Subcutaneous adipose tissue (tissue), 4 donors: ENCODE data around the gene EMX1. TPM values are rescaled to one million over a fixed set of nuclear protein-coding genes. Genes with fewer than 3 reads are reported as not detected.

Experiments used
- total RNA-seq, 4 donors: library from RNA; depleted of rRNA; stranded (reverse); fragments of >200 nt; gene quantifications; one replicate each; pipeline ENCODE4 v1.1.0, GENCODE V29; 2016
- TF ChIP-seq, protein P1 (sequence below): fragments of 450-650 bp; IDR thresholded peaks from one replicate; pipeline ENCODE4 v1.5.1; 2016; ENCODE audit warnings: low read depth, mild to moderate bottlenecking, control low read depth, antibody characterized with exemption, moderate library complexity

EMX1 gene
- total RNA-seq, 4 donors from 2014 or later: not detected

DNA sequence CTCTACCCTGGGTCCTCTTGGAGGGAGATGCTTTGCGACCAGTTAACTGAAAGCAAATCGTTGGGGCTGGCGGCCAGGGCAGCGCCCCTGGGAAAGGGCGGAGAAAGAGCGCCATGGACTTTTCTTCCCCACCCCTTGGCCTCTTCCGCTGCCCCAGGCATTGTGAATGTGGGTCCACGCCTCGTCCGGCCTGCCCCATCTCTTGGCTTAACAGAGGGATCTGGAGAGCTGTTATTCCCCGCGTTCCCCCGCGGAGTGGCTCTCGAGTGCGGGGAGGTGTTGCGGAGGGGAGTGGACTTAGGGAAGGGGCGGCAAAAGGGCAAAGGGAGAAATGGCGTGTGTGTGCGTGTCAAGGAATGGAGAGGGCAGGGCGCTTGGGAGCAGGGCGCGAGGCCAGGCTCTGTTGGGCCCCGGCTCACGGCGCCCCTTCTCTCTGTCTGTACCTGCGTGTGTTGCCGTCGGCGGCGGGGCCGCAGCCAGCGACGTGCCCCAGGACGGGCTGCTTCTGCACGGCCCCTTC is 6.6 kb downstream of the EMX1 start:
- TF ChIP-seq, protein P1, sequence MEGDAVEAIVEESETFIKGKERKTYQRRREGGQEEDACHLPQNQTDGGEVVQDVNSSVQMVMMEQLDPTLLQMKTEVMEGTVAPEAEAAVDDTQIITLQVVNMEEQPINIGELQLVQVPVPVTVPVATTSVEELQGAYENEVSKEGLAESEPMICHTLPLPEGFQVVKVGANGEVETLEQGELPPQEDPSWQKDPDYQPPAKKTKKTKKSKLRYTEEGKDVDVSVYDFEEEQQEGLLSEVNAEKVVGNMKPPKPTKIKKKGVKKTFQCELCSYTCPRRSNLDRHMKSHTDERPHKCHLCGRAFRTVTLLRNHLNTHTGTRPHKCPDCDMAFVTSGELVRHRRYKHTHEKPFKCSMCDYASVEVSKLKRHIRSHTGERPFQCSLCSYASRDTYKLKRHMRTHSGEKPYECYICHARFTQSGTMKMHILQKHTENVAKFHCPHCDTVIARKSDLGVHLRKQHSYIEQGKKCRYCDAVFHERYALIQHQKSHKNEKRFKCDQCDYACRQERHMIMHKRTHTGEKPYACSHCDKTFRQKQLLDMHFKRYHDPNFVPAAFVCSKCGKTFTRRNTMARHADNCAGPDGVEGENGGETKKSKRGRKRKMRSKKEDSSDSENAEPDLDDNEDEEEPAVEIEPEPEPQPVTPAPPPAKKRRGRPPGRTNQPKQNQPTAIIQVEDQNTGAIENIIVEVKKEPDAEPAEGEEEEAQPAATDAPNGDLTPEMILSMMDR: no peak

DNA sequence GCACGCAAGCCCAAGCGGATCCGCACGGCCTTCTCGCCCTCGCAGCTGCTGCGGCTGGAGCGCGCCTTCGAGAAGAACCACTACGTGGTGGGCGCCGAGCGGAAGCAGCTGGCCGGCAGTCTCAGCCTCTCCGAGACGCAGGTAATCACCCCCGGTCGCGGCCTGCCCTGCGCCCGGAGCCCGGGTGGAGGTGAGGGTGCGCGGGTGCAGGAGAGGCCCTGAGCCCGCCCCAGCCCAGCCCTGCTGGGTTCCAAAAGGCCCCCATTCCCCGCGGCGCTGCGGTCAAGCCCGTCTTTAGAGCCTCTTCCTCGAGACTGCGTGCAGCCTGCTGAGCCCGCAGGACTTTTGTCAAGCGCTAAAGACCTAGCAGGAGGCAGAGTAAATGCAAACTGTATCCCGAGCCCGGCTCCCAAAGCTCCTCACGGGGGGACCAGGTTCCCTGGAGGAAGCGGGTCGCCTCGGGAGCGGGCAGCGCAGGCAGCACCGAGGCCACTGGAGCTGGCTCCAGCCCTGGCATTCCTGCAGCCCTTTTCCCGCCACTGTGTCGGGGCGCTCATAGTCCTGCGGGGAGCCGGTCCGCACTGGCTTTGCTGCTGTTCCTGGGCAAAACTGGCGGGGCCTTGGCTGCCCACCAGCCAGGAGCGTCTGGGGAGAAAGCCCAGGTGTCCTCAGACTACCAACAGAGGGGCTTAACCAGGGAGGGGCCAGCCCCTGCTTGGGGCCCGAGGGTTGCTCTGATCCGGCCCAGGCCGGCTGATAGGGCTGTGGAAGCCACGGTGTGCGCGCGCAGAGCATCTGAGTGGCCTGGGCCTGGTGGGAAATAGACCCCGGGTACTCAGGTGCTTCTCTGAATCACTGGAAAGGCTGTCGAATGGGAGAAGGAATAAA is 7.3 kb downstream of the EMX1 start:
- TF ChIP-seq, protein P1: no peak

DNA sequence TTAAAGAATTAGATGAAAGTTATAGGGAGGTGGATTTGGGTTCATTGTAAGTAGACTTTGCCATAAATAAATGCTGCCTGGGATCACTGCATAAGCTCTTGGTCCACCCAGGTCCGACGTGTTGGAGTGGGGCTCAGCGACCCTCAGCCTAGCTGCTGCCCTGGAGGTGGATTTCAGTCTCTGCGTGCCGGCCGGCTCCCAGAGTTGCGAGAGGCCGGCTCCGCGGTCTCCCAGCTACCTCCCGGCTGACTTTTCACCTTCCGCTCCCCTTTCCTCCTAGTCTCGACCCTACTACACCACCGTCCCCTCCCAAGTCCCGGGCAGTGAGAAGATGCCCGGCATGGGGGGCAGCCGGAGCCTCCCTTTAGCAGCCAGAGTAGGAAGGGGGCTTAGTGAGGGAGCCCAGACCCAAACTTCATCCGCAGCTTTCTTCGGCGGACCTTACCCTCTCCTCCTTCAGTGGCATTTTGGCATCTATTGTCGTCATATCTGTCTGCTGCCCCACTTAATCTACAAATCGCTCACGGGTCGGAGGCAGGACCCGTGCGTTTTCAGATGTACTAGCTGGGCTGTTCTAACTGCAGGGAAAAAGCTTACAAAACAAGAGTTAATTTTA is 8.1 kb downstream of the EMX1 start:
- TF ChIP-seq, protein P1: no peak

DNA sequence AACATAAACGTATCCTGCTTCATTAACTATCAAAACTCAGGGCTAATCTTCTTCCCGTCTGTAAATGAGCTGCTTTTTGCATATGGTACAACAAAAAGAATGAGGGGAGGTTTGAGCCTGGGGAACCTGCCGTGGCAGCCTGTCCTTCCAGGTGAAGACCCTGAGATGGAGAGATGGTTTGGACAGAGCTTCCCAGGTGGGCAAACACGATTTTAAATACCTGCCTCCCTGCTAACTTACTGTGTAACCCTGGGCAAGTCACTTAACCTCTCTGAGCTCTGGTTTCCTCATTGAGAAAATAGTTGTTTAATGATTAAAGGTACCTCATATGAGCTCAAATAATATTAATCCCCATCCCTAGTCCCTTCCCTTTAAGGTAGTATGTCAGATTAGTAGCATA is 9.0 kb downstream of the EMX1 start:
- TF ChIP-seq, protein P1: no peak

DNA sequence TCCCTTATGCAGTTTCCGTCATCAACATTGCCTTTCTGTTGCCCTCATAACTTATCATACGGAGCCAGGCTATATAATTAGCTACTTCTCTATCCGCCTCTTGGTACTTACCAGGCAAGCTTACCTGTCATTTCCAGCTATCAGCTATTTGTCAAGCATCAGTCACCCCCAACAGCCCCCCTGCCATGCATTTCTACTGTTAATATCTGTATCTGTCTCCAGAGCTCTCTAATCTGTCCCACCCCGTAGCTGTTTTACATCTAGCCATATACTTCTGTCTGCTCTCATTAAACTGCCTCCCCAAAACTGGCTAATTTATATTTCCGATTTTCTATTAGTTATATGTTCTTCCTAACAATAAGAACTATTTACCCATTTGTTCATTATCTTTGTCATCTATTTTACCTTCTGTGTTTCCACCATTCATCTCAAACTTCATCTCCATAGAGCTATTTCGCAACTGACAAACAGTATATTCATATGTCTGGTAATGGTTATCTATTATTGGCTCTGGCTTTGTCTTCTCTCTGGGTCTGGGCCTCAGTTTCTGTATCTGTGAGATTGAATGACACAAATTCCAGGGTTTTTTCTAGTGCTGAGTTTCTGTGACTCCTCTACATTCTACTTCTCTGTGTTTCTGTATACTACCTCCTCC is 9.6 kb downstream of the EMX1 start:
- TF ChIP-seq, protein P1: no peak

DNA sequence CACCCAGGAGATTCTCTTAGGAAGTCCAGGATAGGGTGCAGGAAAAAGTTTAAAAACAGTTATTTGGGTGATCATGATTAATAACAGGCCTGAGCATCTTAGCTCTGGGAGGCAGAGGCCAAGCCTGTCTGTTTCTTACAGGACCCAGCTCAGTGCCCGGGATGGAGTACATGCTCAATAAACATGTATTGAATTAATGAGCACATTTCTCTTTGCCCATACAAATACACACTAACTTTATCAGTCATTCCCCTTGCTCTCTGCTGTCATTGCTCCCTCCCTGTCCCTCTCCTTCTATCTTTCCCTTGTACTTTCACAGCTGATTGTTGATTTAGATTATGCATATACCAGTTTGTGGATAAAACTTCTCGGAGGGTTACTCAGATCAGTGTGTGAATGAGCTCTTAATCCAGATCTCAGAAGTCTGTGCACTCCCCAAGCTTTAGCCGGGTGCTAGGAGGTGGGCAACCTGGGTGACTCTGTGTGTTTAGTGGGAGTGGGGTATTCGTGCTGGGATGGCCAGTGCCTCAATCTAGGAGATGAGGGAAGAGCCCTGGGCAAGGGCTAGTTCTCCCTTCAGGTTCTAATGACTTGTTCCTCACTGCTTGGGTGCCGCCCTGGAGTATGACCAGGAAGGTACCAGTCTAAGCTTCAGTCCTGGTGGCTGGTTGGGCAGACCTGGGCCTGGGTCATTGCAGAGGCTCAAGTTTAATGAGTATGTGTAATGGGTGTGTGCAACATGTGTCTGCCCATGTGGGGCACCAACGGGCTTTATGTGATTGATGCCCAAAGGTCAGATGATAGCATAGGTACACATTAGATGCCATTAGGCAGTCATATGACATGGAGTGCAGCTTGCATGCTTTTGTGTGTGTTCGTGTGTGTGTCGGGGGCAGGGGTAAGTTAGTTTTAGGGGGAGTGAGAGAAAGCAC is 10.6 kb downstream of the EMX1 start:
- TF ChIP-seq, protein P1: no peak
